OCI-LY1 (cell line): Measurements from ENCODE around the gene KDM1A.

Experiments
- H2AFZ ChIP-seq: fragments of 200-600 bp; sonication (generic), shearing (Covaris generic); 2 replicates; pipeline ENCODE4 v1.6.0; 2014; ENCODE audit warnings: antibody characterized with exemption, mild to moderate bottlenecking, low read length
- H3F3A ChIP-seq: fragments of 200-600 bp; sonication (generic), shearing (Covaris generic); 2 replicates; pipeline ENCODE4 v1.6.0; 2014; ENCODE audit warnings: mild to moderate bottlenecking, antibody characterized with exemption, low read length, moderate library complexity; ENCODE audit not compliant: insufficient read depth
- H3K27ac ChIP-seq: fragments of 200-600 bp; sonication (generic); 2 replicates; pipeline ENCODE4 v1.5.1; 2014; ENCODE audit warnings: low read length, mixed run types, mild to moderate bottlenecking, low read depth; ENCODE audit not compliant: poor library complexity, severe bottlenecking
- H3K27me3 ChIP-seq: fragments of 200-600 bp; sonication (generic); 2 replicates; pipeline ENCODE4 v1.6.0; 2014; ENCODE audit warnings: antibody characterized with exemption, mild to moderate bottlenecking, low read length, moderate library complexity; ENCODE audit not compliant: insufficient read depth
- H3K36me3 ChIP-seq: fragments of 200-600 bp; sonication (generic); 2 replicates; pipeline ENCODE4 v1.6.1; 2014; ENCODE audit warnings: mild to moderate bottlenecking, antibody characterized with exemption, low read length, moderate library complexity, mixed read lengths; ENCODE audit not compliant: insufficient read depth
- H3K4me1 ChIP-seq: fragments of 200-600 bp; sonication (generic); 2 replicates; pipeline ENCODE4 v1.5.1; 2014; ENCODE audit warnings: mild to moderate bottlenecking, low read length, moderate library complexity; ENCODE audit not compliant: insufficient read depth, severe bottlenecking
- H3K4me2 ChIP-seq: fragments of 200-600 bp; sonication (generic), shearing (Covaris generic); 2 replicates; pipeline ENCODE4 v1.6.1; 2014; ENCODE audit warnings: low read length
- H3K4me3 ChIP-seq: fragments of 200-600 bp; sonication (generic); 2 replicates; pipeline ENCODE4 v1.5.1; 2014; ENCODE audit warnings: low read length, low read depth, mild to moderate bottlenecking, mixed read lengths; ENCODE audit not compliant: poor library complexity, severe bottlenecking
- H3K79me2 ChIP-seq: fragments of 200-600 bp; shearing (Covaris generic); 2 replicates; pipeline ENCODE4 v1.6.1; 2016; ENCODE audit warnings: mixed run types, low read length, mixed read lengths; ENCODE audit not compliant: insufficient read depth
- H3K9ac ChIP-seq: fragments of 200-600 bp; sonication (generic), shearing (Covaris generic); 2 replicates; pipeline ENCODE4 v1.6.1; 2014; ENCODE audit warnings: mild to moderate bottlenecking, low read length, mixed read lengths
- H3K9me2 ChIP-seq: fragments of 200-600 bp; sonication (generic), shearing (Covaris generic); 2 replicates; pipeline ENCODE4 v1.6.1; 2014; ENCODE audit warnings: low read depth, mild to moderate bottlenecking, low read length, mixed read lengths
- H3K9me3 ChIP-seq: fragments of 200-600 bp; shearing (Covaris generic); 2 replicates; pipeline ENCODE4 v1.6.1; 2014; ENCODE audit warnings: low read length, mixed read lengths
- H4K20me1 ChIP-seq: fragments of 200-600 bp; sonication (generic), shearing (Covaris generic); 2 replicates; pipeline ENCODE4 v1.6.0; 2016; ENCODE audit warnings: mild to moderate bottlenecking, low read length; ENCODE audit not compliant: insufficient read depth
- EZH2 ChIP-seq: fragments of 200-600 bp; sonication (generic), shearing (Covaris generic); IDR thresholded peaks from 2 replicates; pipeline ENCODE4 v1.8.0; 2017; ENCODE audit warnings: borderline replicate concordance, mixed run types, mild to moderate bottlenecking, antibody characterized with exemption, low read length, moderate library complexity, mixed read lengths
- TF ChIP-seq, protein P1 (sequence below): fragments of 200-600 bp; sonication (generic), shearing (Covaris generic); IDR thresholded peaks from 2 replicates; pipeline ENCODE4 v1.5.1; 2017; ENCODE audit warnings: mild to moderate bottlenecking, antibody characterized with exemption, low read length, moderate library complexity, mixed read lengths

The KDM1A gene

DNA sequence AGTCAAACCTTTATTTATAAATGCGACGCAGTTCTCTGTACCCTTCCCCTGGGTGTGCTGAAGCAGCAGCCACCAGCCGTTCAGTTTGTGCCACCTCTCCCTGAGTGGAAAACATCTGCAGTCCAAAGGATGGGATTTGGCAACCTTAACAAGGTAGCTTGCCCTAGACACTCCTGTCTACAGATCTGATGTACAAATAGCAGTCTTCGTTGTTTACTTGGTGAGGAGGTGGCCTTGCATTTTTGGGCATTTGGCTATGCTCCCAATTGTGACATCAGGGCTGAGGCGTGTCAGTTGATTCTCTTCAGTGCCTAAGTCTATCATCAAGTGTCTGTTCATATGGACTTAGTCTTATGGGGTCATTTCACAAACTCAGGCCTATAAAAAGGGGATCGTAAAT lies 59.8 kb downstream of the KDM1A start:
- Histone ChIP-seq H3K4me2 (no peak overlapping the region), H3K27me3 (no peaks in the 10 kb centered on the region), H3K4me3 (no peak overlapping the region), H2AFZ (no peak overlapping the region), H3F3A (no peaks in the 10 kb centered on the region), H3K79me2 (no peaks in the 10 kb centered on the region), H3K27ac (no peak overlapping the region), H3K4me1 (no peaks in the 10 kb centered on the region), H3K9me2 (no peaks in the 10 kb centered on the region), H4K20me1 (no peaks in the 10 kb centered on the region), H3K9ac (no peak overlapping the region), H3K36me3 (peaks cover 84% of the 10 kb centered on the region), H3K9me3 (no peaks in the 10 kb centered on the region)
- TF ChIP-seq EZH2: no peak
- TF ChIP-seq, protein P1, sequence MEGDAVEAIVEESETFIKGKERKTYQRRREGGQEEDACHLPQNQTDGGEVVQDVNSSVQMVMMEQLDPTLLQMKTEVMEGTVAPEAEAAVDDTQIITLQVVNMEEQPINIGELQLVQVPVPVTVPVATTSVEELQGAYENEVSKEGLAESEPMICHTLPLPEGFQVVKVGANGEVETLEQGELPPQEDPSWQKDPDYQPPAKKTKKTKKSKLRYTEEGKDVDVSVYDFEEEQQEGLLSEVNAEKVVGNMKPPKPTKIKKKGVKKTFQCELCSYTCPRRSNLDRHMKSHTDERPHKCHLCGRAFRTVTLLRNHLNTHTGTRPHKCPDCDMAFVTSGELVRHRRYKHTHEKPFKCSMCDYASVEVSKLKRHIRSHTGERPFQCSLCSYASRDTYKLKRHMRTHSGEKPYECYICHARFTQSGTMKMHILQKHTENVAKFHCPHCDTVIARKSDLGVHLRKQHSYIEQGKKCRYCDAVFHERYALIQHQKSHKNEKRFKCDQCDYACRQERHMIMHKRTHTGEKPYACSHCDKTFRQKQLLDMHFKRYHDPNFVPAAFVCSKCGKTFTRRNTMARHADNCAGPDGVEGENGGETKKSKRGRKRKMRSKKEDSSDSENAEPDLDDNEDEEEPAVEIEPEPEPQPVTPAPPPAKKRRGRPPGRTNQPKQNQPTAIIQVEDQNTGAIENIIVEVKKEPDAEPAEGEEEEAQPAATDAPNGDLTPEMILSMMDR: no peak

DNA sequence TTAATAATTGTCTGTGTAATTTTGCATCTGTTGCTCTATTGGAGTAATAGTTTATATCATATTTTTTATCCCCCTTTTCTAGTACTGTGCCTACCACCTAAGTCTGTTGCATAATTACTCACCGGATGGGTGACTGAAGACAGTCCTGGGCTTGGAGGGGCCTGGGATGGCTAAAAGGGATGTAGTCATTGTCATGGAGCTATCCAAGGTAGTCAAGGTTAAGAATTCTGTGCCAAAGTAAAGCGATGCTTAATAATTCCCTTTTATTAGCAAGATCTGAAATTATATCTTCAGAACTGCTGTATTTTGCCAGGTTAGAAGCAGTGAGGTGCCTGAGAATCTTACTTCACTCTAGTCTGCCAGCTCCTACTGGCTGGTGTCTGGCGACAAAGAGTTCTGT lies 61.6 kb downstream of the KDM1A start:
- H4K20me1 ChIP-seq: no peaks in the 10 kb centered on the region

DNA sequence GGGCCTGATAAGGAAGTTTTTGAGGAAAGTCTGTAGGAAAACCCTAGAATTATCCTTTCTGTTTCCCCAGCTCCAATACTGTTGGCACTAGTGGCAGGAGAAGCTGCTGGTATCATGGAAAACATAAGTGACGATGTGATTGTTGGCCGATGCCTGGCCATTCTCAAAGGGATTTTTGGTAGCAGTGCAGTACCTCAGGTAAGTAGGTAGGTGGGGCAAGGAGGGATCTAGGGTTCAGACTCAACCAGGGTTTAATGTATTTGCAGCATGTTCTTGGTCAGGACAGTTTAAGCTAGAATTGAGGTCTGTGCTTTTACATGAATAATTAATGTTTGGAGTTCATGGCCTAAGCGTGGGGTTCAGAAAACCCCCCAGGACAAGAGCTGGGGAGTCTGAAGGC lies 62.1 kb downstream of the KDM1A start:
- Histone ChIP-seq H3K4me2 (no peak overlapping the region), H3K9ac (no peak overlapping the region), H3K4me1 (no peaks in the 10 kb centered on the region), H3K9me2 (no peaks in the 10 kb centered on the region), H4K20me1 (no peaks in the 10 kb centered on the region), H2AFZ (no peak overlapping the region), H3K9me3 (no peaks in the 10 kb centered on the region), H3K27me3 (no peaks in the 10 kb centered on the region), H3K4me3 (no peak overlapping the region), H3K36me3 (peaks cover 81% of the 10 kb centered on the region), H3F3A (no peaks in the 10 kb centered on the region), H3K27ac (no peak overlapping the region), H3K79me2 (no peaks in the 10 kb centered on the region)
- TF ChIP-seq, protein P1: no peak; the same call in 1 of the 2 replicates
- no peak for TF ChIP-seq EZH2

More for the DNA sequence above, 61.6 kb downstream of the KDM1A start:
- no peaks in the 10 kb centered on the region for H3K79me2 ChIP-seq
- H3K36me3 ChIP-seq: peaks cover 82% of the 10 kb centered on the region
- H3K9ac ChIP-seq: no peak overlapping the region
- H2AFZ ChIP-seq: no peak overlapping the region
- no peak overlapping the region for H3K27ac ChIP-seq
- no peak overlapping the region for H3K4me3 ChIP-seq
- no peaks in the 10 kb centered on the region for H3K9me3 ChIP-seq
- no peaks in the 10 kb centered on the region for H3K27me3 ChIP-seq
- no peaks in the 10 kb centered on the region for H3K4me1 ChIP-seq
- no peaks in the 10 kb centered on the region for H3F3A ChIP-seq
- no peak overlapping the region for H3K4me2 ChIP-seq
- no peaks in the 10 kb centered on the region for H3K9me2 ChIP-seq
- no peak for TF ChIP-seq EZH2
- TF ChIP-seq, protein P1: no peak
